Ectodermal cell (in vitro differentiated cells): Measurements from ENCODE around the gene SDC1.

Source experiments
- H3K27ac ChIP-seq: 2 replicates; pipeline ENCODE4 v1.7.0; 2013; ENCODE audit warnings: mild to moderate bottlenecking, low read depth, low read length; ENCODE audit not compliant: insufficient read depth, poor library complexity, severe bottlenecking
- H3K27me3 ChIP-seq: 2 replicates; pipeline ENCODE4 v1.7.0; 2013; ENCODE audit warnings: mild to moderate bottlenecking, low read length; ENCODE audit not compliant: insufficient read depth, control insufficient read depth, poor library complexity, severe bottlenecking
- H3K36me3 ChIP-seq: one replicate; pipeline ENCODE4 v1.7.0; 2013; ENCODE audit warnings: low read length; ENCODE audit not compliant: control insufficient read depth, insufficient read depth
- H3K4me1 ChIP-seq: one replicate; pipeline ENCODE4 v1.7.0; 2013; ENCODE audit warnings: low read length; ENCODE audit not compliant: control insufficient read depth, insufficient read depth
- H3K4me3 ChIP-seq: 2 replicates; pipeline ENCODE4 v1.7.0; 2013; ENCODE audit warnings: low read depth, low read length, control low read depth; ENCODE audit not compliant: insufficient read depth
- H3K9me3 ChIP-seq: 2 replicates; pipeline ENCODE4 v1.7.0; 2013; ENCODE audit warnings: mild to moderate bottlenecking, low read length, moderate library complexity; ENCODE audit not compliant: control insufficient read depth
- WGBS, 2 experiments: methylation state at CpG; one replicate each; pipeline ENCODE4 v1.1.7; 2013; ENCODE audit warnings: missing lambda C conversion rate in 2 of 2; 5-methylcytosine and 5-hydroxymethylcytosine counted together

Gene SDC1

GRCh38 chr2:20213651-20214565, 11.0 kb downstream of the SDC1 start:
- Histone ChIP-seq H3K27me3 (no peaks in the 10 kb centered on the region), H3K27ac (no peak overlapping the region), H3K36me3 (no peaks in the 10 kb centered on the region), H3K9me3 (no peaks in the 10 kb centered on the region), H3K4me1 (peaks cover 32% of the 10 kb centered on the region), H3K4me3 (no peak overlapping the region)
- WGBS, 2 experiments, result 77 to 79% methylated on average over 8 to 9 of the region's 9 CpGs

- H3K4me3 ChIP-seq, result no peak overlapping the region
- WGBS, 2 experiments, result 92 to 94% methylated on average over 16 of the region's 16 CpGs
- H3K9me3 ChIP-seq, result no peaks in the 10 kb centered on the region
- H3K27ac ChIP-seq, result no peak overlapping the region
- H3K27me3 ChIP-seq, result no peaks in the 10 kb centered on the region
- no peaks in the 10 kb centered on the region for H3K36me3 ChIP-seq
- peaks cover 32% of the 10 kb centered on the region for H3K4me1 ChIP-seq
Observed at GRCh38 chr2:20212871-20213503, 11.9 kb downstream of the SDC1 start.

GRCh38 chr2:20212459-20212870, 12.5 kb downstream of the SDC1 start:
- peaks cover 32% of the 10 kb centered on the region for H3K4me1 ChIP-seq
- H3K9me3 ChIP-seq, result no peaks in the 10 kb centered on the region
- no peaks in the 10 kb centered on the region for H3K27me3 ChIP-seq
- no peak overlapping the region for H3K4me3 ChIP-seq
- H3K36me3 ChIP-seq, result no peaks in the 10 kb centered on the region
- no peak overlapping the region for H3K27ac ChIP-seq
- WGBS, 2 experiments, result 74 to 75% methylated on average over 11 of the region's 11 CpGs

GRCh38 chr2:20211860-20212458, 13.0 kb downstream of the SDC1 start:
- Histone ChIP-seq H3K4me1 (peaks cover 32% of the 10 kb centered on the region), H3K4me3 (no peak overlapping the region), H3K27ac (no peak overlapping the region), H3K27me3 (no peaks in the 10 kb centered on the region), H3K9me3 (no peaks in the 10 kb centered on the region), H3K36me3 (no peaks in the 10 kb centered on the region)
- WGBS, 2 experiments, result 89 to 90% methylated on average over 14 of the region's 14 CpGs

- no peaks in the 10 kb centered on the region for H3K9me3 ChIP-seq
- no peaks in the 10 kb centered on the region for H3K27me3 ChIP-seq
- H3K4me1 ChIP-seq, result peaks cover 32% of the 10 kb centered on the region
- H3K36me3 ChIP-seq, result no peaks in the 10 kb centered on the region
- 88 to 90% methylated on average over 12 of the region's 12 CpGs for WGBS, 2 experiments
- H3K27ac ChIP-seq, result no peak overlapping the region
- no peak overlapping the region for H3K4me3 ChIP-seq
Observed at GRCh38 chr2:20211420-20211819, 13.5 kb downstream of the SDC1 start.

GRCh38 chr2:20210462-20210861, 14.5 kb downstream of the SDC1 start:
- WGBS, 2 experiments, result 93 to 94% methylated on average over 8 of the region's 8 CpGs
- H3K4me3 ChIP-seq, result no peak overlapping the region
- no peaks in the 10 kb centered on the region for H3K36me3 ChIP-seq
- no peaks in the 10 kb centered on the region for H3K9me3 ChIP-seq
- H3K27ac ChIP-seq, result no peak overlapping the region
- H3K27me3 ChIP-seq, result no peaks in the 10 kb centered on the region
- H3K4me1 ChIP-seq, result peaks cover 32% of the 10 kb centered on the region

GRCh38 chr2:20209373-20210109, 15.4 kb downstream of the SDC1 start:
- peaks cover 26% of the 10 kb centered on the region for H3K4me1 ChIP-seq
- H3K9me3 ChIP-seq, result no peaks in the 10 kb centered on the region
- no peak overlapping the region for H3K27ac ChIP-seq
- no peak overlapping the region for H3K4me3 ChIP-seq
- H3K27me3 ChIP-seq, result no peaks in the 10 kb centered on the region
- 91 to 92% methylated on average over 21 of the region's 21 CpGs for WGBS, 2 experiments
- no peaks in the 10 kb centered on the region for H3K36me3 ChIP-seq

- Histone ChIP-seq H3K27me3 (no peaks in the 10 kb centered on the region), H3K27ac (no peak overlapping the region), H3K4me3 (no peak overlapping the region), H3K9me3 (no peaks in the 10 kb centered on the region), H3K4me1 (peaks cover 21% of the 10 kb centered on the region), H3K36me3 (peaks cover 7% of the 10 kb centered on the region)
- WGBS, 2 experiments, result 90% methylated on average over 5 of the region's 5 CpGs
Observed at GRCh38 chr2:20208476-20208859, 16.5 kb downstream of the SDC1 start.

- 92% methylated on average over 5 of the region's 5 CpGs for WGBS, 2 experiments
- Histone ChIP-seq H3K27ac (no peak overlapping the region), H3K36me3 (peaks cover 21% of the 10 kb centered on the region), H3K4me1 (peaks cover 11% of the 10 kb centered on the region), H3K27me3 (no peaks in the 10 kb centered on the region), H3K9me3 (no peaks in the 10 kb centered on the region), H3K4me3 (no peak overlapping the region)
Observed at GRCh38 chr2:20207051-20207450, 17.9 kb downstream of the SDC1 start.
